Measurements from ENCODE around the gene CACNA2D3.

The CACNA2D3 gene

DNA sequence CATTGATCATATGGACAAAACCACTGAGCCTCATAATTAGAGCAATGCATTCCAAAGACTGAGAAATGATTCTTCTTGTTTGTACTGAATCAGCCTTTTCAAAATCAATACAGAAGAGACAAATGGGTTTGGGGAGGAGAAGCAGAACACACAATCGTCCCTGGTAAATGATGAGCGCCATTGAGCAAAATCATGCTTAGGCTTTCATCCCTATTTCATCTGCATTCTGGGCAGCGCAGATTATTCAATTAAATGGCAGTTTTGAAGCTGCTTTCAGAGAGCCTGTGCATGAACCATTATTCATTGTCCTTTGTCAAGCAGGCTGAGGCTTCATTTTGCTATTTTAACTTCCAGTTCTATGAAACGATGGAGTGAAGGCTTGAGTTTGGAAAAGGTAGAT, 371.9 kb downstream of the CACNA2D3 start:
- no peak for DNase-seq

DNA sequence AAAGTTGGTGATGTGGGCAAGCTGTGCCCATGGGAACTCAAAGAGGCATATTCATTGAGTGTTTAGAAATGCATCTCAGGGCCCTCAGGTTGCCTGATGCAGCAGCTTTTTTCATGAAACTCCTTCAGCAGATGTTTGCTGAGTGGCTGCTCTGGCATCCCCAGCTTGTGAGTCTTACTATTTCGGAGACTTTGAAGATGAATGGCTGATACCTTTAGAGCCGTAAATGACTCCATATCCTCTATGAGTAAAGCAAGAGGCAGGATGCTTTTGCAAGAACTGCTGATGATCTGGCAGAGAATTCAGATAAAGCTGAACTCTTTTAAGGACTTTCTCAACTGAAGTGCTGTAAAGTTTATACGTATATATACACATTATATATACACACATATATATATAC, 384.3 kb downstream of the CACNA2D3 start:
- DNase-seq = no peak

DNA sequence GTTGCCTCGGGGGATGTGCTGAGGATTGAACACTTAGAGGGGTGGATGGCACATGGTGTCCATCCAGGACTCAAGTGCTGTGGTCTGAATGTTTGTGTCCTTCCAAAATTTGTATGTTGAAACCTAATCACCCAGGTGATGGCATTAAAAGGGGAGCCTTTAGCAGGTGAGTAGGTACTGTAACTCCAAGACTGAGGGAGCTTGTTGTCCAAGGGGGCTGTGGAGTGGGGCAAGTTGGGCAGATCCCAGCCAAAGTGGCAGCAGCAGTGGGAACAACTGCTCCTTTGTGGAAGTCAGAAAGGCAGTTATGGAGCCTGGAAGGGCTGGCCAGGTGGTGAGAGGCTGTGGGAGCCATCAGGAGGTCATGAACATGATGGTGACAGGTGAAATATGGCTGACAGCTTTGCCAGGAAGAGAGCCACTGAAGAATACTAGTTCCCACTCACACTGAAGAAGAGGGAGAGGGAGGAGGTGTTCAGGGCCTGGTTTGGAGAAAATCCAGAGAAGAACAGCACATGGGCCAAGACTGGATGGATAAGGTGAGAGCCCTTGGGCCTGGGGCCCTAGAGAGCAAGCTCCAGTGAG, 385.6 kb downstream of the CACNA2D3 start:
- no peak for DNase-seq

DNA sequence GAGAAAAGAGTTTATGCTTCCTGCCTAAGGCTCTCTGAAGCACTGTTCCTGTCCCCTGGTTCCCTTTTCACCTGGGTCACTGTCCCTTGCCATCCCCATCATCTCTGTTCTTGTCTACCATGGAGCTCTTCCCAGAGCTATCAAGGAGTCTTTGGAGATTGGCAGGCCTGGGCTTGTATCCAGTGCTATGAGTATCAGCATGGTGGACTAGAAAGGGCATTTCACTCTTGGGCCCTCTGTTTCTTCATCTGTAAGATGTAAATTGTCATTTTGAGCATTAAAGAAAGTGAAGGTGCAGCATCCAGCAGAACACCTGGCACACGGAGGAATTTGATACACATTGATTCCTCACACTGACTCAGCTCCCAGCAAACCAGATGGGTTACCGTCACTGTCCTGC, 388.2 kb downstream of the CACNA2D3 start:
- DNase-seq = no peak

DNA sequence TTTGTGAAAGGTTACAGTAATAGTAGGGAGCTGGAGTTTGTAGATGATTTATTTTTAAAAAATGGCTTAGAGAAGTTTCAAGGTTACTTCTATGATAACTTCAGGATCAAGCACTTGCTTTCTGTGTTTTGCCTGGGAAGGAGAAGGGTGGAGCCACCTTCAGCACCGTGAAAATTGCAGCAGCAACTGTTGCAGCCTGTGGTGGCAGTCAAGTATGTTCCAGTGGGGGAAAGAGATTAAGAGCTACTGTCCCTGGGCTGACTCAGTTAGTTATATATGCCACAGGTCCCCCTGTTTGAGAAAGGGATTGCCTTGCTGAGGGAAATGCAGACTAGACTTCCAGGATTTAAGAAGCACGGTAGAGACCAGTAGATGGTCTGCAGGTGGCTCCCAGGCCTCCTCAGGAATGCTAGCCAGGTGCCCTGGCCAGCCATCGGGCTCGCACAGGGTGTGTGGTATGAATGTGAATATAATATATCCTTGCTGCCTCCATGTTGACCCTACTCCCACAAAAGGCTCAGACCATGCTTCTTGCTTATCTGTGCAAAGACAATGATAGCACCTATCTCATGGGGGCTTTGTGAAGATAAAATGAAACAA, 389.5 kb downstream of the CACNA2D3 start:
- DNase-seq = no peak

DNA sequence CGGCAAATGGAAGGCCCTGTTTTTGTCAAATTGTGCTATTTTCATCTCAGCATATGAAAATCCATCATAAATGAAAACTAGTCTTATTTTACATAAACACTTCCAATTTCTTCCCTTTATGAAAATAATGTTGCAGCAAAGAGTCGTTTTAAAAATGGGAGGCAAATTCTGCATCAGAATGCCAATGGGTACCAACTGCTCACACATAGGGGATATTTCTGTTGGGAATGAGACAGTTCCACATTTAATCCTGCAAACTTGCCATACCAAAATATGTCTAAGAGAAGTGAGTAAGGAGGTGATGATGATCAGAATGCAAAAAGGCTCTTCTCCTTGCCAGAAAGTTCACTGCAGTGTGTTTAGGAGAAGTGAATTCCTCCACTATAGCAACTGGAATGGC, 391.7 kb downstream of the CACNA2D3 start:
- no peak for DNase-seq

DNA sequence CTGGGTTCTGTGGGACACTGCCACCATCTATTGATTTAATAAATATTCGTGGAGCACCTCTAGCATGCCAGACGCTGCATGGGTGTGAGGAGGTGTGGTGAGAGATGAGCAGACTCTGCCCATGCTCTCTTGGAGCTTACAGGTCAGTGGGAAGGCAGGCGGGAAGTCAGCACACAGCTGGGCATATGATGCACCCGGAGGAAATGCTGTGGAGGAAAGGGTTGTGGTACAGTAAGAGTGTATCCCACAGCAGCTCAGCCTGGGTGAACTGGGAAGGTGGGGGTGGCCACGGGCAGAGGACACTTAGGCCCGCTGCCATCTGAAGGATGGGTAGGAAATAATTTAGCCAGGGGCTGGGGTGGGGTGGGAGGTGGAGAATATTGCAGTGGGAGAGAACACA, 392.1 kb downstream of the CACNA2D3 start:
- DNase-seq = no peak

DNA sequence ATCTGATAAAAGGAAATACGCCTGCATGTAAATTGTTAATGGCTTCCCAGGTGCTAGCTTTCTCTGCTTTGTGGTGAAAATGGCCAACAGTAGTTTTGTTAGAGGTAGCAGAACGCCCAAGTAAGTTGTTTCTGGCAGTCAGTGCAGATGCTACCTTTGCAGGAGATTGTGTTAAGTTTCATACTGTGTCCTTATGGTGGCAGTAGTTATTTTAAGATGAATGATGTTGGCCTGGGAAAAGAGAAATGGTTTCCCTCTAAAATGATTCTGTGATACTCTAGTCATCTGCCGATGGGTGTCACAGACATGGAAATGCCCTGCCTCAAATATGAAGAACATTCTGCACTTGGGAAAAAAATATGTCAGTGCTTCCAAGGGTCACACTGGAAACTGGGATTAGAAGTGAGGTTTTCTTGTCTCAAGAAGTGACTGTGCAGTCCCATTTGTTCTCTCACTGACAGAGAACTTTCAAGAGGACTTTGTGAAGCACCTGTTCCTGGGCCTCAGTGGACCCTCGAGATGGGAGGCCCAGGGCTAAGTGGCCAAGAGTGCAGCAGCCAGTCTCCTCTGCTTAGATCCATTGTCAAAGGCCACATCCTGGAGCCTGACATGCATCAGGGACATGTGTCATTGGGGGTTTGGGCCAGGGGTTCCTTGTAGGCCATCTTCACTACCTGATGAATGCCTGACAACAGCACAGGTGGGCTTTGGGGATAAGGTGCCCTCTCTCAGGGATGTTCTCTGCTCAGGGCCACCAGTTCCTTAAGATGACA, 393.3 kb downstream of the CACNA2D3 start:
- no peak for DNase-seq

DNA sequence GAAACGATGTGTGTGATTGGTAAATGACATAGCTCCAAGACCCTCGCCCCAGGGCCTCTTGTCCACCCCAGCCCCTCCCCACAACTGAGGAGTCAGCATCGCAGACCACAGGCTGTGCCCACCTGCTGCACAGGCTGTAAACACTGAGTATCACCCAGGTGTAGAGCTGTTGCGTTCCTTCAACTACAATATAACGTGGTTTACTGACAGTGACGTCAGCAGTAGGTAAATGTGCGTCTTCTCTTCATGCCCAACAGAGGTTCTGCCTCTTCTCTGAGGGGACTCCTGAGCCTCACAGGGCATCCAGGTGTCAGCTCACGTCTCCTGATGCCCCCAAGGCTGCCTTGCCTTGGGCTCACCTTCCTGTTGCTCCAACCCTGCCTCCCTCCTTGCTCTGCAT, 395.1 kb downstream of the CACNA2D3 start:
- DNase-seq = no peak

DNA sequence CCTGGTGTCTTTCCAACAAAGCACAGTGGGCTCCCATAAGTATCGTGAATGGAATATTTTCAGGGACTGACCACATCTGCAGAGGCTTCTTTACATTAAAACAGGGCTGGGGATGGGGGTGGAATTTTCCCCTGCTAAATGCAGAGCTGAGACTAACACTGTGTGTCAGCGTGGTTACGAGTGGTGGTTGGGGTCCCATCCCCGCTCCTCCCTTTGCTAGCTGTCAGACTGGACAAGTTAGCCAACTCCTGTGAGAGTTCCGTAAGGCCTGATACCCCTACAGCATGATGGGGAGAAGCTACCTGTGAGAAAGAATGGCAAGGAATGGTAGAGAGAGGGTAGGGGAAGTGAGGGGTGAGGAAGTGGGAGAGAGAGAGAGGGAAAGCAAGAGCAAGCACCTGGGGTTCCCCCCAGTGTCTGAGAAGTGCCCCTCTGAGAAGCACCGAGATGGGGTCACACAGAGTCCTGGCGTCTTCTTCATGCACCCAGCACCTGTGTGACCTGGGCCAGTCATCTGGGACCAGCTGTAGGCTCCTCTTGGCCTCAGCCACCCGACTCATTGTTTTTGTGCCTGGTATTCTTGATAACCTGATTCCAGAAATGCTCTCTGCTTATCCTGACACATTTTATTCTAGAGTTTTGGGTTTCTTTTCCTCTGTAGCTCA, 395.8 kb downstream of the CACNA2D3 start:
- no peak for DNase-seq

DNA sequence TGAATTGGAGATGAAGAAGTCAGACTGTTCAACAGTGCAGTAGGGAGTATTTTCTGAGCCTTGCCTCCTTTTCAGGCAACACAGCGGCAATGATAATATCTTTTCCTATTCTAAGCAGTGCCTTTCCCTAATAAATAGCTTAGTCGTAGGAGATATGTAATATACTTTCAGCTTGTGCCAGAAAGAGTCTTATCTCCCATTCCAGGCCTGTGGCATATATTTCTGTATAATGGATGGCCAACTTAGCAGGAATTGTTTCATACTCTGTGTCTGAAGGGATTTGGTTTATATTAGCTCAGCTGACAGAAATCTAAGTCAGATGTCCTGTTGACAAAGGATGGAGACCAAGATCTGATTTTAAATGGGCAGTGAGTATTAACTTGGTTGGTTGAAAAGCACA, 397.1 kb downstream of the CACNA2D3 start:
- DNase-seq = no peak

DNA sequence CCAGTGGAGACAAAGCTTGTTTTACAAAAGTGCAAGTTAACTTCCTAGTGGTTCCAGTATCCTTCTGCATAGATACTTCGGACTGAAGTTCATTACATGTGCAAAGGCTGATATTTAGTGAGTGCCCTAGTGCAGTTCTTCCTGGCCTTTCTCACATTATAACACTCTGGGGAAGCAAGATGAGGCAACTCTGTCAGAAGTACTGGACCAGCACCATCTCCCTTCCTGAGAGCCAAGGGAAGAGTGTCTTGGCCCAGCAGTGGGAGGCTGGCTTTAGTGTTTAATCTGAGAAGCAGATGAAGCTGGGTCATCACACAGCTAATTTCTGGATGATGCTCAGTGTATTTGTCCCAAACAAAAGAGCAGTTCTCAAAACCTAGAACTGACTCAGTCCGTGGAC, 397.7 kb downstream of the CACNA2D3 start:
- DNase-seq = no peak

DNA sequence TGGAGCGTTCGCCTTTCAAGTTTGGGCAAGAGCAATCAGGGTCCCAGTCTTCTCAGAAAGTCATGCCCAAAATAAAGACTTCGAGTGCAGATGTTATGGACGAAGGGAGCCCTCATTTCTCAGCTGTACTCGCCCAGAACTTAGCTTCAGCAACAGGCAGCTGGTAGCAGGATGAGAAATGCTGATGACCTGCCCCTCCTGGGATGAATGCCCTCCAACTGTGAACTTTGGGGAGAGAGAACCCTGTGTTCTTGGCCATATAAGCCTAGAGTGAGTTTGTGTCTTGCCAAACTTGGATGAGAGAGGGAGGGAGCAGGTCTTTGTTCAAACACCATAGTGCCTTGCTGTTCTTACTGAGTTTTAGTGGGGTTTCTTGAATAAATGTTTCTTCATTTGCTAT, 405.2 kb downstream of the CACNA2D3 start:
- DNase-seq = no peak

DNA sequence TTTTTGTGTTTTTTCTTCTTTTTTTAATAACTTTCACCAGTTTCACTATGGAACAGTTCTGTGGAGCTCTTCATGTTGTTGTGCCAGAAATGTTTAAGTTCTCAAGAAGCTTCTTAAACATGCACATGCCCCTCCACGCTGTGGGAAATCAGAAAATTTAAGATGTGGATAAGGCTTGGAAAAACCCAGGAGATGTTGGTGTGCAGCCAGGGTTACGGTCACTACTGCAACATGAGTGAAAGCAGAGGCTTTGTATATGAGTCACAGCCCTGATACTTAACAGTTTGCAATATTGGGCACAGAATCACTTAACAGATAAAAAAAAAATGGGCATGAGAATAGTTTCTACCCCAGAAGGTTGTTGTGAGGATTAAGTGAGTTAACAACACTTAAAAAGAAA, 405.6 kb downstream of the CACNA2D3 start:
- no peak for DNase-seq

DNA sequence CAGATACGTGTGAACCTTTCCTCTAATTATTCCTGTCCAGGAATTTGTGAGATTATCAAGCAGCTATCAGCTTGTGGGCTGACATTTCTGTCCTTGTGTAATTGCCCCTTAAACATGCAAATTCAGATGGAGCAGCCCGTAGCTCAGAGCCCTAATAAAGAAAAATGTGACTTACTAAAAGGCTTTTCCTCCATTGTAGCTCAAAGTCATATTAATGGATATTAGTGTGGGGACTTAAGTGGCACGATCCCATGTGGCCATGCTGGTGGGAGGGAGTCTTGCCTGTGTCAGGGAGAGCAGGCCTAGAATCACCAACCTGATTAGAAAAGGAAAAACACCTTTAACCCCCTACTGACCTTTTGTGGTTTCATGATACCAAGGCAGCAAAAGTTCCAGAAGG, 406.3 kb downstream of the CACNA2D3 start:
- DNase-seq = no peak

DNA sequence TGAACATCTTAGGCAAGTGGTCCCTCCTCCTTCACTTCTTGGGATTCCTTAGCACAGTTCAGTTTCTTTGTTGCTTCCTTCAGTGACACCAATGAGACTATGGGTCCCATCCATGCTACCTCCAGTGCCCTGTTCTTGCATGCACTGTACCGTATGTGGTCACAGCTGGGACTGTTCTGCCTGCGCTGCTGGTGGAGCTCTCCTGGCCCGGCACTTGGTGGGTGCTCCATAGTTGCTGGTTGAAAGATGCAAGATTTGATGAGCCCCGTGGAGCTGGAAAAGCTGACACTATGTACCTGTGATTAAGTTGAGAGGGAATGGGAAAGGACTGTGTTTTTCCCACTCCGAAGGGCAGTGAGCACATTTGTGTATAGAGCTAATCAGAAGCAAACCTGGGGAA, 407.7 kb downstream of the CACNA2D3 start:
- DNase-seq = no peak

DNA sequence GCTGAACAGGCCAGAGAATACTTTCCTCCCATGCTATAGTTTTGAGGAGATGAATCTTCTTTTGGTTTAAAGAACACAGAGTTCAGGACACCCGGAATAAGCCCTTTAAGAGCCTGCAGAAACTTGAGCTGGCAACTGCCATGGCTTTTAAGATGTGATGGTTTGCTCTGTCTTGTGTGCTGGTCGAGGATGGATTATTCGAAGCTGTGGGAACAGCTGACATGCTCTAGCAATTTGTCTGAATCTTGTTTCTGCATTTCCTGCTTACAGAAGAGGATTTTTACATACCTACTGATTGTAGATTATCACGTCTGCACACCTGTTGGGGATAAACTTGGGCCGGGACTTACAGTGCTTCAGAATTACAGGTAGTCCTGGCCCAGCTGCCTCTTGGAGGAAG, 408.6 kb downstream of the CACNA2D3 start:
- no peak for DNase-seq

DNA sequence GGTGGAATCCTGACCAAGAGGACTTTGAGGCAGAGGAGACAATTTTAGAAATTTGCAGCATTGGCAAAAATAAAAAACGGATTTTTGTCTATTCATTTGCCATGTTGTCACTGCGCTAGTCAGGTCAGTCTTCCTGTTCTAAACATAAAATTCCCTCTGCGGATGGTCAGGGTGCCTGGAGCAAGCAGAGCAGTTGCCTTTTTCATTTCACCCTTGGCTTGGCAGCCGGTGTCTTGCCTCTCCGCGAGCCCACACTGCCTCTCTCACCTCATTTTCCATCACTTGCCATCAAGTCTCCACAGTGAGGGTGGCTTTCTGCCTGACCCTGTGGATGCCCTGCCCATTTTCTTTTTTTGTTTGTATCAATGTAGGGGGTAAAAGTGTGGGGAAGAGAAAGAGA, 409.4 kb downstream of the CACNA2D3 start:
- no peak for DNase-seq

DNA sequence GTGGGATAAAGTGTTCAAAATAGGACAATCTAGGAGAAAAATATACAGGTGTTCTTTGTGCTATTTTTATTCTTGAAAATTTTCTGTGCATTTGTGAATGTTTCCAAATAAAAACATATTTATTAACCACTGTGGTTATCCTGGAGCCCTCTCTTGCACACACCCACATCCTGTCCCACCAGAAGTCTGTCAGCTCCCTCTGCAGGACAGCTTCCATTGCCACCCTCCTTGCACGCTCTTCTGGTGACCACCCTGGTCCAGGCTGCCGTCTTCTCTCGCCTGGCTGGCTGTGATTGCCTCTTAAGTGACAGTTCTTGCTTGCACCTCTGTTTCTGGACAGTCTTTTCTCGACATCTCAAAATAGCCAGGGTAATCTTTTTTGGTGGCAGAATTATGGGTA, 411.5 kb downstream of the CACNA2D3 start:
- no peak for DNase-seq

DNA sequence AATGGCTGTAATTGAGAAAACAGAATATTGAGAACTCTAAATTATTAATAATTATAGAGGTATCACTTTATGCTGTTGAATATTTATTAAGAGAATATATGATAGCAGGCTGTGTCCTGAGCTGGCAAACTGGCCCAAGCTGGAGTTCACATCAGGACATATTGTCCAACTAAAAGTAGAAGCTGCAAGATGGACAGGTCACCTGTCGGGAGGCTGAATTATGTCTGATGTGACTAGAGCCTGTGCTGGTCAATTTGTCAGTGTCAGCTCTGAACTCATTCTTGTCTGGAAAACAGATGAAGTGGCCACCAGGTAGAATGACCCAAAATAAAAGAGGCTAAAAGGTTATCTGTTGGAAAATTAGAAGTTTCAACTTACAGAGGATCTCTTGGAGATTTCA, 413.3 kb downstream of the CACNA2D3 start:
- no peak for DNase-seq

DNA sequence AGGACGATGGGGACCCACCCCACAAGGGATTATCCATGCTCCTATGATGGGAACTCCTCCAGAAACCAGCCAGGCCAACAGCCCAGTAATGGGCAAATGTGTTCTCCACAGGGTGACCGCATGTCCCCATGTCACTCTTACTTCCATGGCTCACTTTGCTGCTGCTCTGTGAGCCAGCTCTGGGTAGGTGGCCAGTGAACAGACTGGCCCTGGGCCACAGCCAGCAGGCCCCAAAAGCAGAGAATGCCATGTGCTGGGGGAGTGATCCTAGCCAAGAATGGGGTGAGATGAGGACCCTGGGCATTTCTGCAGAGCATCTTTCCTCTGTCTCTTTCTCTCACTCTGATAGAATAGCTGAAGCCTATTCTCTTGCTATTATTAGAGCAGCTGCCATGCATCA, 414.1 kb downstream of the CACNA2D3 start:
- no peak for DNase-seq

DNA sequence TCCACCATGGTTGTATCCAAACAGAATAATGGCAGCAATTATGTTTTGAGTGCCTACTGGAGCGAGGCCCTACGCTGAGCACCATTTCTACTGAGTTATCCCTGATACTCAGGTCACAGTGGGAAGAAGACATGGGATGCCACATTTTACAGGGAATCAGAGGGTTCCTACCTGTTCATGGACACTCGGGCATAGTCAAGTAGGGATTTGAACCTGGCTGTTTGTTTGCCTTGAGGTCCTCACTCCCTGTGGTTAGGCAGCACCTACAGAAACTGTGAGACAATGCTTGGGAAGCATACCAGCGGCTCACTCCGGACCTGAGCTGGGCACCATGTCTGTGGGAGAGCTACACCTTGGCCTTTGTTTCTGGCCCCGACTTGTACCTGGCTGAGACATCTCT, 415.2 kb downstream of the CACNA2D3 start:
- DNase-seq = no peak

DNA sequence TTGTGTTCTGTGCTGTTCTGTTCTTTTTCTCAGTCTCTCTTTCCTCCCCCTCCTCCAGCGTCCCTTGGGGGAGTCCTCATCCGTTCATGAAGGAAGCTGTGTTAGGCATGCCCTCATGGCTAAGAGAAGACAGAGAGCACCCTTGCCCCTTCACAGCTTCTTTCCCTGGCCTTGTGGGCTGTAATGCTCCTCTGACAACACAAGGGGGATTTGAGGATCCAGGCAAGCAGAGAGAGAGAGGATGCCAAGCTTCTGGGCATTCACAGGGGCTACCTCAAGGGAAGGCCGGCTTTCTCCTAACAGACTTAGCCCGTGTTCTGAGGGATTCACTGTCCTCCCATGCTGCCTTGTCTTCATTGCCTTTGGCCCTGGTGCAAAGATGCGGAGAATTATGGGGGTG, 416.0 kb downstream of the CACNA2D3 start:
- DNase-seq = no peak

DNA sequence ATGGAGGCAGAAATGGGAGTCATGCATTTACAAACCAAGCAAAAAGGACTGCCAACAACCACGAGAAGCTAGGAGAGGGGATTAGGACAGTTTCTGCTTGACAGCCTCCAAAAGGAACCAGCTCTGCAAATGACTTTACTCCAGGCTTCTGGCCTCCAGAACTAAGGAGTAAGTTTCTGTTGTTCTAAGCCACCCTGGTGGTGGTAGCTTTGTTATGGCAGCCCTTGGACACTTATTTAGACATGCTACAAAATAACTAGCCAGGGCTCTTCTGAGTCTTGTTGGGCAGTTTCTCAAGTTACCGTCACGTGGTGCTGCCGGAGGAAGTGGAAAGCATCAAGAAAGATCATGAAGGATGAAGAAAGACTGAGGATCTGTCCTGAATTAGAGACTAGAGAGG, 419.0 kb downstream of the CACNA2D3 start:
- no peak for DNase-seq
